Measurements from ENCODE around the gene INTS2.
A peak's percentile ranks its signal among the peaks of the same experiment; 100 is the strongest.

Gene INTS2, protein sequence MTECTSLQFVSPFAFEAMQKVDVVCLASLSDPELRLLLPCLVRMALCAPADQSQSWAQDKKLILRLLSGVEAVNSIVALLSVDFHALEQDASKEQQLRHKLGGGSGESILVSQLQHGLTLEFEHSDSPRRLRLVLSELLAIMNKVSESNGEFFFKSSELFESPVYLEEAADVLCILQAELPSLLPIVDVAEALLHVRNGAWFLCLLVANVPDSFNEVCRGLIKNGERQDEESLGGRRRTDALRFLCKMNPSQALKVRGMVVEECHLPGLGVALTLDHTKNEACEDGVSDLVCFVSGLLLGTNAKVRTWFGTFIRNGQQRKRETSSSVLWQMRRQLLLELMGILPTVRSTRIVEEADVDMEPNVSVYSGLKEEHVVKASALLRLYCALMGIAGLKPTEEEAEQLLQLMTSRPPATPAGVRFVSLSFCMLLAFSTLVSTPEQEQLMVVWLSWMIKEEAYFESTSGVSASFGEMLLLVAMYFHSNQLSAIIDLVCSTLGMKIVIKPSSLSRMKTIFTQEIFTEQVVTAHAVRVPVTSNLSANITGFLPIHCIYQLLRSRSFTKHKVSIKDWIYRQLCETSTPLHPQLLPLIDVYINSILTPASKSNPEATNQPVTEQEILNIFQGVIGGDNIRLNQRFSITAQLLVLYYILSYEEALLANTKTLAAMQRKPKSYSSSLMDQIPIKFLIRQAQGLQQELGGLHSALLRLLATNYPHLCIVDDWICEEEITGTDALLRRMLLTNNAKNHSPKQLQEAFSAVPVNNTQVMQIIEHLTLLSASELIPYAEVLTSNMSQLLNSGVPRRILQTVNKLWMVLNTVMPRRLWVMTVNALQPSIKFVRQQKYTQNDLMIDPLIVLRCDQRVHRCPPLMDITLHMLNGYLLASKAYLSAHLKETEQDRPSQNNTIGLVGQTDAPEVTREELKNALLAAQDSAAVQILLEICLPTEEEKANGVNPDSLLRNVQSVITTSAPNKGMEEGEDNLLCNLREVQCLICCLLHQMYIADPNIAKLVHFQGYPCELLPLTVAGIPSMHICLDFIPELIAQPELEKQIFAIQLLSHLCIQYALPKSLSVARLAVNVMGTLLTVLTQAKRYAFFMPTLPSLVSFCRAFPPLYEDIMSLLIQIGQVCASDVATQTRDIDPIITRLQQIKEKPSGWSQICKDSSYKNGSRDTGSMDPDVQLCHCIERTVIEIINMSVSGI

DNA sequence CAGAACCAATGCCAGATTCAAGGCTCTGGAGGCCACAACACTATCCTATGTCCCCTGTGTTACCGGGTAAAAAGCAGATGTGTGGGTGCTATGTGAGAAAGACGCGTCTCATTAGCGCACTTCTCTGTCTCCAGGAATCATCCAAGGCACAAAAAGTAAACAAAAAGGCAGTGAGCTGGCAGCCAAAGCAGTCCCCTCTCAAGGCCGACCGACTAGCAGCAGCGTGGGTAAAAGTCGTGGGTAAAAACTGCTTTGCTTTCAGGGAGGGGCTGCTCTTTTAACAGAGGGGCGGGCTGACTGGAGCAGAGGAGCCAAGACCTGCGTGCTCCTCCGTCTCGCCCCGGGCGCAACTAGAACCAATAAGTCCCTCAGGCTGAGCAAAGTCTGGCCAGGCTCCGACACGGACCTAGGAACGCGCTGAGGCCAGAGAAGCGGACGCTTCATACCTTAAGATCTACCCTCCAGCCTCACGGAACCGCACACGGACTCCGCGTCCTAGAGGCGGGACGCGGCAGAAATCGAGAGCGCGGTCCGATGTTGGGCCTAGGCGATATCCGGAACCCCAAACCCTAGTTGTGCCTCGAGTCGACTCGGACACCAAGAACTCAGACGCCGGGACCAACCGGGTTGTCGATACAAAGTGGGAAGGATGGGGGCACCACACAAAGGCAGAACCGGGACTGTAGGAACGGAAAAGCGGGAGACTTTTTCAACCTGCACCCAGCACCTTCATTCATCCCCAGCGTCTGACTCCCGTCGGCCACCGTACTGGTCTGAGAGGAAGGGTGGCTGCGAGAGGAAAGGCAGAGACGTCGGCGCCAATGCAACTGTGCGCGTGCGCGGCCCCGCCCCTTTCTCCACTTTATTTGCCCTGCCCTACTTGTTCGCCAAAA, at the start of gene INTS2:
TSS of gene INTS2 (minus strand) at position 775 of the 893 bp plus-strand sequence. CDS start 1,338 bp downstream, outside the sequence.
- Mint-ChIP-seq H3K36me3 (ENCODE audit: low read depth) (peaks cover 45% of the 10 kb centered on the region), H3K4me1 (ENCODE audit: low read depth) (peaks cover 19% of the 10 kb centered on the region), H3K4me3 (peak within 1 kb of the TSS; percentile 87), H3K27me3 (peaks cover 3% of the 10 kb centered on the region), H3K9me3 (no peaks in the 10 kb centered on the region), H3K27ac (peak within 1 kb of the TSS; percentile 94)
- DNase-seq: peak; percentile 96

DNA sequence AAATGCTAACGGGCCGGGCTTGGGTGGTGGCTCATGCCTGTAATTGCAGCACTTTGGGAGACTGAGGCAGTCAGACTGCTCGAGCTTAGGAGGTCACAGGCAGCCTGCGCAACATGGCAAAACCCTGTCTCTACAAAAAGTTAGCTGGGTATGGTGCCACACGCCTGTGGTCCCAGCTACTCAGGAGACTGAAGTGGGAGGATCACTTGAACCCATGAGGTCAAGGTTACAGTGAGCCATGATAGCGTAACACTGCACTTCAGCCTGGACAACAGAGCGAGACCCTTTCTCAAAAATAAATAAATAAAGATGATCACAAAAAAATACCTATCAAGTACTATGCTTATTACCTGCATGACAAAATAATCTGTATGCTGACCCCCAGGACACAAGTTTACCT, 46.3 kb upstream of the INTS2 start:
- peaks cover 22% of the 10 kb centered on the region for H3K4me1 Mint-ChIP-seq (ENCODE audit: low read depth)
- H3K27ac Mint-ChIP-seq: peak overlapping the region; percentile 24
- H3K36me3 Mint-ChIP-seq (ENCODE audit: low read depth): peaks cover 75% of the 10 kb centered on the region
- no peaks in the 10 kb centered on the region for H3K9me3 Mint-ChIP-seq
- H3K4me3 Mint-ChIP-seq: no peak overlapping the region
- no peak for DNase-seq
- H3K27me3 Mint-ChIP-seq: no peaks in the 10 kb centered on the region

DNA sequence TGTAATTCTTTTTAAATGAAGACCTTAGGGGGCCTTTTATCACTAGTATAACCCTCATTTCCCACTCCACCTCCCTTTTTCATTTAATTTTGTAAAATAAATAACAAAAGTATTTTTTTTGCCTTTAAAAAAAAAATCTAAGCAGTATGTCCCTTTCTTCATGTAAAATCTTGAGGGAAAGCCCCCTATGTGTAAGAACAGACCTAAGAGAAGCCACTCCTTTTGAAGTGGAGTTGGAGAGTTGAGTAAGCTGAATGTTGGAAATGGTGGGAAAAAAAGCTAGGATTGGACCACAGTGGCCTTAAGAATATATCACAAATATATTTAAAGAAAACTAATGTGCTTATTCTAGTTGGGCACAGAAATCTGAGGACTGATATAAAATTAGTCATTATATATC, 44.5 kb upstream of the INTS2 start:
- Mint-ChIP-seq H3K9me3 (no peaks in the 10 kb centered on the region), H3K27me3 (no peaks in the 10 kb centered on the region), H3K4me3 (no peak overlapping the region), H3K4me1 (ENCODE audit: low read depth) (peaks cover 22% of the 10 kb centered on the region), H3K27ac (no peak overlapping the region), H3K36me3 (ENCODE audit: low read depth) (peaks cover 73% of the 10 kb centered on the region)
- no peak for DNase-seq

DNA sequence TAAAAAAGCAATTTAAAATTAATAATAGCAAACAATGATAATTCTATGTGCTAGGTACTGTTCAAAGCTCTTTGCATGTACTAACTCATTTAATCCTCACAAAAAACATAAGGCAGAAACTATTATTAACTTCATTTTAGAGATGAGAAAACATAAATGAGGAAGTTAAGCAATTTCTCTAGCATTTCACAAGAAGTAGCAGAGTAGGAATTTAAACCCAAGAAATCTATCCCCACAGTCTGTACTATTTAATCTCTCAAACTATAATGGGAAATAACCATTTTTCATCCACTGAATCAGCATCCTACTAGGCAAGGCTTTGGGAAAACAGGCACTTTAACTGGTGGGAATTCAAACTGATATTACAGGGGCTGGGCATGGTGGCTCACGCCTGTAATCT, 42.2 kb upstream of the INTS2 start:
- peaks cover 74% of the 10 kb centered on the region for H3K36me3 Mint-ChIP-seq (ENCODE audit: low read depth)
- no peak for DNase-seq
- H3K9me3 Mint-ChIP-seq: no peaks in the 10 kb centered on the region
- H3K27me3 Mint-ChIP-seq: no peaks in the 10 kb centered on the region
- H3K4me3 Mint-ChIP-seq: no peak overlapping the region
- H3K27ac Mint-ChIP-seq: no peak overlapping the region
- H3K4me1 Mint-ChIP-seq (ENCODE audit: low read depth): peaks cover 11% of the 10 kb centered on the region

DNA sequence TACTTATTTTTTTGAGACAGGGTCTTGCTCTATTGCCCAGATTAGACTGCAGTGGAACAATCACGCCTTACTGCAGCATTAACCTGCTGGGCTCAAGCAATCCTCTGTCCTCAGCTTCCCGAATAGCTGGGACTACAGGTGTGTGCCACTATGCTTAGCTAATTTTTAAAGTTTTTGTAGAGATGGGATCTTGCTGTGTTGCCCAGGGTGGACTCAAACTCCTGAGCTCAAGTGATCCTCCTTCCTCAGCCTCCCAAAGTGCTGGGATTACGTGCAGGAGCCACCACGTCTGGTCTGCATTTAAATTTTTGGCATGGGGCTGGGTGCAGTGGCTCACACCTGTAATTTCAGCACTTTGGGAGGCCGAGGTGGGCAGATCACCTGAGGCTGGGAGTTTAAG, 41.0 kb upstream of the INTS2 start:
- H3K27me3 Mint-ChIP-seq: no peaks in the 10 kb centered on the region
- no peaks in the 10 kb centered on the region for H3K9me3 Mint-ChIP-seq
- no peak for DNase-seq
- no peaks in the 10 kb centered on the region for H3K4me1 Mint-ChIP-seq (ENCODE audit: low read depth)
- H3K27ac Mint-ChIP-seq: no peak overlapping the region
- H3K36me3 Mint-ChIP-seq (ENCODE audit: low read depth): peaks cover 76% of the 10 kb centered on the region
- no peak overlapping the region for H3K4me3 Mint-ChIP-seq

DNA sequence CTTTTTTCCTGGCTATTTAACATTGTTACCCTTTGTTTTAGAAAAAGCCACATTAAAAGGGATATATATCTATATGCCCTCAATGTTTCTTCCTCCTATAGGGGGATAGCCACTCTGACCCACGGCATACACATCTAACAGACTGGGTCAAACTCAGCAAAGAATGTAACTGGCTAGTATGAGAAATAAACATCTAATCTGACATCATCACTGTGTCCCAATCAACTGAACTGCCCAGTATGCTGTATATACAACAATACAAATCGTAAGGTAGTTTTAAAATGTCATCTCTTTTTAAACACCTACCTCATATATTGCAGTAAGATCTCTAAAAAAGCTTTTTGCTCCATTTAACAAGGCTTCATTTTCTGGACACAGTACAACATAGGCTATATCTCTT, 39.9 kb upstream of the INTS2 start:
- Mint-ChIP-seq H3K4me1 (ENCODE audit: low read depth) (no peaks in the 10 kb centered on the region), H3K9me3 (no peaks in the 10 kb centered on the region), H3K4me3 (no peak overlapping the region), H3K36me3 (ENCODE audit: low read depth) (peaks cover 81% of the 10 kb centered on the region), H3K27ac (peak overlapping the region; percentile 41), H3K27me3 (no peaks in the 10 kb centered on the region)
- DNase-seq: no peak

DNA sequence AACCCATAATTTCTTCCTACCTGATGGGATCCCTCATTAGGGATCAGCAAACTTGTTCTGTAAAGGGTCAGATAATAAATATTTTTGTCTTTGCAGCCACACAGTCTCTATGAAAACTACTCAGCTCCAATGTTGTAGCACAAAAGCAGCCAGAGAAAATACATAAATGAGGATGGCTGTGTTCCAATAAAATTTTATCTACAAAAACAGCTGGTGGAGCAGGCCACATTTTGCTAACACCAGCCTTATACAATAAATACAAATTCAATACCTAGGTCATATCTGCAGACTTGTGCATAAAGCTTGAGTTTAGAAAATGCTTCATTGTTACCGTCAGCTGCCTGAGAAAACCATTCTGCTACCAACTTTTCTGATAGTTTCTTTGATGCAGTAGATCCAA, 38.4 kb upstream of the INTS2 start:
- Mint-ChIP-seq H3K9me3 (no peaks in the 10 kb centered on the region), H3K36me3 (ENCODE audit: low read depth) (peaks cover 84% of the 10 kb centered on the region), H3K27me3 (no peaks in the 10 kb centered on the region), H3K4me1 (ENCODE audit: low read depth) (no peaks in the 10 kb centered on the region), H3K4me3 (no peak overlapping the region), H3K27ac (no peak overlapping the region)
- DNase-seq: no peak

DNA sequence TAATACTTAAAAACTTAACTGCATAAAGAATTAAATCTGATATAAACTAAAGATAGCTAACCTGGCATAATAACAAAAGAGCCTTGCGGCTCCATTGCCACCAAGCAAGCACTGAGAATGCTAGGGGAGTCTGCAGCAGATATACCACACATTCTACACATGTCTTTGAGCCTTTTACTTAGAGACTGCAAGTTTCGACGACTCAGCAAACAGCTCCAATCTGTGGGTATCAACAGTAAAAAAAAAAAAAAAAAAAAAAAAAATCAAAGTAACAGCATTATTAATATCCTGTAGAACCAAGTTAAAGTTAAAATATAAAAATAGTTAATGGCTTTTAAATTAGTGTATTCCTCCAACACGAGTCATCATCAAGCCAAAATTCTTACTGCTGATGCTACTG, 27.8 kb upstream of the INTS2 start:
- Mint-ChIP-seq H3K9me3 (no peaks in the 10 kb centered on the region), H3K27ac (no peak overlapping the region), H3K4me1 (ENCODE audit: low read depth) (no peaks in the 10 kb centered on the region), H3K4me3 (no peak overlapping the region), H3K36me3 (ENCODE audit: low read depth) (peaks cover 76% of the 10 kb centered on the region), H3K27me3 (no peaks in the 10 kb centered on the region)
- no peak for DNase-seq

DNA sequence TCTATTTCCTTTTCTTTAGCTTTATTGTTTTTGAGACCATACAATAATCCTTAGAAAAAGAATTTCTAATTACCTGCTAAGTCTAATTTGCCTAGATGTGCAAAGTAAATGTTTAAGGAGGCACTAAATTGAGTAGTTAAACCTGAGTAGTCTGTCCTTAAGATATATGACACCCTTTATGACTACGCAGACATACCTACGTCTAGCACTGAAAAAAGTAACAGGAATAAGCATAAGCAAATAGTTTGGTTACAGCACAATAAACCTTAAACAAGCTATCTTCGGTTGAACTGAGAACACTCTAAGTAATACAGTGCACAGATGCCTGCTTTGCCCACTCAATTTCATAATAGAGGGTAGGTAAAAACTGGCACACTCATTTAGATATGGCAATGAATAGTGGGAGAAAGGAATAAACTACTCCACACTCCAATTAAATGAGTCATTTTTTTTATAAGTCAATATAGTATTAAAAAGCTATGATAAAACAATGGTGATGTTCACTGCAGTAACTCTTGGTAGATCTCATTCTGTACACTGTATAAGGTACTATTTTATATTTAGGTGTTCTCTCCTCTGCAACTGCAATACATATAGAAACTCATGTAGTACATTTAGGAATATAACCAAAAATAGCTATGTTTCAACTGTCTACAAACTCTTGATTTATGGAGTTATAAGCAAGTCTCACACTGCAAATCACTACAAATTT, 19.7 kb upstream of the INTS2 start:
- Mint-ChIP-seq H3K36me3 (ENCODE audit: low read depth) (peaks cover 85% of the 10 kb centered on the region), H3K9me3 (no peaks in the 10 kb centered on the region), H3K4me1 (ENCODE audit: low read depth) (peaks cover 4% of the 10 kb centered on the region), H3K27me3 (no peaks in the 10 kb centered on the region), H3K4me3 (no peak overlapping the region), H3K27ac (no peak overlapping the region)
- no peak for DNase-seq

DNA sequence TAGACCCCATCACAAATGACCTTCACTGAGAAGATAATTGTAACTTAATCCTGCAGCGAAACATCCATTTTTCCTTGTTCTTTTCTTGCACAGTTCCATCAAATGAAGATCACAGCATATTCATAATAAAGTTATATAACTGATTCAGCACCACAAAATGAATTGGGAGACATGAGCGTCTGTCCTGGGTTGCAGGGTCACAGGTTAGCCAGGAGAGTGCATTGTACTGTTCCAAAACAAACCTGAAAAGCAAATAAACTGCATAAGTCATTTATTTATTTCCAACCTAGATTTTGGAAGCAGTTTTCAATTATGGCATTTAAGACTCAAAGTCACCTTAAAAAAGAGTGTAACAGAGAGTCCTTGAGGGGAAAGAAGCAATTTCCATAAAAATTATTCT, 18.6 kb upstream of the INTS2 start:
- DNase-seq: no peak
- no peaks in the 10 kb centered on the region for H3K27me3 Mint-ChIP-seq
- peak overlapping the region; percentile 4 for H3K27ac Mint-ChIP-seq
- H3K4me1 Mint-ChIP-seq (ENCODE audit: low read depth): peaks cover 4% of the 10 kb centered on the region
- H3K36me3 Mint-ChIP-seq (ENCODE audit: low read depth): peaks cover 81% of the 10 kb centered on the region
- H3K9me3 Mint-ChIP-seq: no peaks in the 10 kb centered on the region
- no peak overlapping the region for H3K4me3 Mint-ChIP-seq

DNA sequence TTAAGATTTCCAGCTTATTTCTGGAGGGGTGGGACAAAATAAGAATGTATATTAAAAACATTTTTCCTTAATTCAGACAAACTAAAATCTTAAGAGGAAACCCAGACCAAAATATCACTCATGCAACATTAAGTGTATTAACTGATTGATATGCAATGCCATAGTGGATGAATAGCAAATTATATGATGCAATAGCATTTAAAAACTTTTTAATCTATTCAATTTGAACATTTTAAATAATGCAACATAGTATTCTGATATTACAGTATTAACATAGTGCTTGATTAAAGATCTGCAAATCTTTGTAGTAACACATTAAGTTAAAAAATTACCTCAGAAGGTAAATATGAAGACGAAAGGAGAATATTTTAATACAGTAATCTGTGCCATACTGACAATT, 15.3 kb upstream of the INTS2 start:
- DNase-seq: no peak
- H3K9me3 Mint-ChIP-seq: no peaks in the 10 kb centered on the region
- no peak overlapping the region for H3K4me3 Mint-ChIP-seq
- H3K27me3 Mint-ChIP-seq: no peaks in the 10 kb centered on the region
- H3K4me1 Mint-ChIP-seq (ENCODE audit: low read depth): peaks cover 4% of the 10 kb centered on the region
- no peak overlapping the region for H3K27ac Mint-ChIP-seq
- peaks cover 59% of the 10 kb centered on the region for H3K36me3 Mint-ChIP-seq (ENCODE audit: low read depth)

DNA sequence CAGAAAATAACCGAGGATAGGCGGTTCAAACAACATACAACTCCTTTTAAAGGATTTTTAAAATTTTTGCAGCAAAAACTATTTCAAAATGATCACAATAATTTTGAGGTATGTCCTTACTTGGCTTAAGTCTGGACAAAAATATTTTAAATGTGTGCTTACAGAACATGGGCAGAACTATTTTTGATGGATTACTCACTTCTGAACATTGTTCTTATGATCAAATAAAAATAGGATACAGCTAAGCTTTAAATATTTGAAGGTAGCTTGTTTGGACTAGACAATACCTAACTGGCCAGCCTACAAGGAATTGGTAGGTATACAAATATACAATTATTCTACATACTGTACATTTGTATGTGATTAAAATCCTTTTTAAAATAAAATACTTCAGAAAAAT, 14.3 kb upstream of the INTS2 start:
- Mint-ChIP-seq H3K9me3 (no peaks in the 10 kb centered on the region), H3K4me1 (ENCODE audit: low read depth) (peaks cover 4% of the 10 kb centered on the region), H3K36me3 (ENCODE audit: low read depth) (peaks cover 49% of the 10 kb centered on the region), H3K27me3 (no peaks in the 10 kb centered on the region), H3K4me3 (no peak overlapping the region), H3K27ac (no peak overlapping the region)
- no peak for DNase-seq

DNA sequence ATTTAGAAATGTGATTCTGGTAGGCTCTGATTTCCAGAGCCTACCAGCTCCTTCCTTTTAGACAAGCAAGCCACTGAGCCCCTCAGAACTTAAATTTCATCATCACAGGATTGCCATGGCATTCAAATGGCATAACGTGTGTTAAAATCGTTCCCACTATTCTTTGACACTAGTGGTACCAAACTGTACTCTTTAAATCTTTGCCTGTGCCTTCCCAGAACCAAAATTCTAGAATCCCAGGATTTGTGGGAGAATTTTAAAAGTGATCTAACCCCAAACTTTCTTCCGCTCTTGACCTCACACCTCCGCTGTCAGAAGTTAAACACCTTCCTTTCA, 287 bp upstream of the INTS2 start:
- peak overlapping the region; percentile 87 for H3K4me3 Mint-ChIP-seq
- DNase-seq: no peak
- H3K27ac Mint-ChIP-seq: peak overlapping the region; percentile 94
- H3K36me3 Mint-ChIP-seq (ENCODE audit: low read depth): peaks cover 40% of the 10 kb centered on the region
- peaks cover 3% of the 10 kb centered on the region for H3K27me3 Mint-ChIP-seq
- no peaks in the 10 kb centered on the region for H3K9me3 Mint-ChIP-seq
- H3K4me1 Mint-ChIP-seq (ENCODE audit: low read depth): peaks cover 19% of the 10 kb centered on the region

Measured in activated T-cell treated with anti-CD3 and anti-CD28 coated beads, Interleukin-2, amount 50 U/mL, for 24 hours (primary cell).